Skin of body (tissue), 2 donors: Measurements from ENCODE around the gene LAMA1. TPM values are rescaled to one million over a fixed set of nuclear protein-coding genes. Genes with fewer than 3 reads are reported as not detected.

Source experiments
- DNase-seq: peaks from one replicate; lab custom pipeline; 2025; lab: John Stamatoyannopoulos, UW
- total RNA-seq: library from RNA; depleted of rRNA; stranded (reverse); fragments of >200 nt; gene quantifications from one replicate; pipeline ENCODE4 v1.2.3, GENCODE V29; 2014

Gene LAMA1
- total RNA-seq, 1 donor from 2014 or later: 2.4 TPM

DNA sequence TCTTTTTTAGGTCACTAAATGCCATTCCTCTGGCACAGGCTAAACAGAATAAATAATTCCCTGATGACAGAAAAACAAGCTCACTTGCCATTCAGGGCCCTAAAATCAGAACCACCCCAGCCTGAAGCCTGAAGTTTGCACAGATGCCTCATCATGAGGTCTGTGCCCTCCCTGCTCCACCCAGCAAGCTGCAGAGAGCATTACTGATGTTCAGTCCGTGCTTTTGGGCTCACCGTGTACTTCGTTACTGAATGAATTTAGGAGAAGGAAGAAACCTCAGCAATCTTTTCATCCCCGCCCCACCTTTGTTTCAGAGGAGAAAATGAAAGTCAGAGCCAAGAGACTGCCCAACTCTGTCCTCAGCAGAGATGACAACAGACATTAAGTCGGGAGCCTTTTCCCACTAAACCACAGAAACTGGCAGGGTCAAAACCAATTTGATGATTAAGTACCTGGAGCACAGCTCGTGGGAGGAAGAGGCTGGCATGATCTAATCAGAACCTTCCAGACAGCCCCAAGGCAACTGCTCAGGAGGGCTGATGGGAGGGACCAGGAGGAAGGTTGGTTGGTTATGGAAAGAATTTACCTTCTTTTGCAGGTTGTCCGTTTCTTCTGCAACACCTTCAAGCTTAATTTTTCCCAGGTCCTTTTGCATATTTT is 122.7 kb downstream of the LAMA1 start:
- no peak for DNase-seq

GRCh38 chr18:6994056-6994770 is 123.4 kb downstream of the LAMA1 start:
- DNase-seq: peak; percentile 3

DNA sequence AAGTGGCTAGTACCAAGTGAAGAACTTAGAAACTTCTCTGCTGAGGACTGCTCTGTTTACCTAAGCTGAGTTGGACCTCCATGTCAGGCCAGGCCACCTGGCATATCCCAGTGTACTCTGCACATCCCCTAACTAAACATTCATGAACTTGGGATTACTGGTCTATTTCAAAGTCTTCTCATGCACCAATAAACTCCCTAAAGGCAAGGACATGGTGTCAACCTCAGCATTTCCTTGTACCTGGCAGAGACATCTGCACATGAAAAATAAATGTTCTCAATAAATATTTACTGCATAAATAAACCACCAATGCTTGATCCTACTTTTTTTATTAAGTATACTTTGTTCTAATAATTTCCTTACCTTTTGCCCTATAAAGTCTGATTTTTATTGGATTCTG is 124.8 kb downstream of the LAMA1 start:
- DNase-seq: no peak

DNA sequence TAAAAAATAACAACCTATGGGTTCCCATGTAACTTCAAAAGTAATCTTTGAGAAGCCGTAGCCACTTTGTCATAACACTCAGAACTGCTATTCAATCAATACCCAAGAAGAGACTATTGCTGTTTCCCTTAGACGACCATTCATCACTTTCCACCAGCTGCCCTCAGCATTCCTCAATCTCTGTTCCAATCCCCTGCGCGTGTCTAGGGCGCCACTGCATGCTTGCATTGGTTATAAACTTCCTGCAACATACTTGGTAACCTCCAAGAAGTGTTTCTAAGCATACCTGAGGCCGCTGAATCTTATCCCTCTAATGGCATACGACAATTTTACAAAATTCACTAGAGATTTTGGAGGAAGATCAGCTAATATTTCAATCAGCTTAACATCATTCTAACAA is 134.2 kb downstream of the LAMA1 start:
- DNase-seq: no peak

- DNase-seq: no peak
Measured at GRCh38 chr18:6982398-6982797, 135.2 kb downstream of the LAMA1 start.

GRCh38 chr18:6980363-6980762 is 137.2 kb downstream of the LAMA1 start:
- DNase-seq: no peak

- no peak for DNase-seq
Measured at GRCh38 chr18:6979954-6980353, 137.6 kb downstream of the LAMA1 start.

DNA sequence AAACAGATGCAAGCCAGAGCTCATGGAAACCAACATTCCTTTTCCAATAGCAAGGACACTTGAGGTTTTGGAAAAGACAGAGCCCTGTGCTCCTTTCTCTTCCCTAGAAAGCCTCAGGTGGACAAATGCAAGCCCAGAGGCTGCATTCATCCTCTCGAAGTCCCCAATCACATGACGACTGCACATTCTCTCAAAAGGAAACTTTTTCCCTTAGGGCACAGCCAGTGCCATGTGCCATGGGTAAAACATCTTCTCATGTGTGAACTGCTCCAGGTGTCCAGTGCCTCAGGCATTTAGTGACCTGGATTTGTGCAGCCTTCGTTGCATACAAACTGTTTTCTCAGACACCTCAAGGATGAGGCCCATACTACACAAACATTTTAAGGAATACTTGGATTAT is 140.7 kb downstream of the LAMA1 start:
- no peak for DNase-seq

- DNase-seq: no peak
Measured at GRCh38 chr18:6975084-6975483, 142.5 kb downstream of the LAMA1 start.

GRCh38 chr18:6971823-6972478 is 145.6 kb downstream of the LAMA1 start:
- no peak for DNase-seq

DNA sequence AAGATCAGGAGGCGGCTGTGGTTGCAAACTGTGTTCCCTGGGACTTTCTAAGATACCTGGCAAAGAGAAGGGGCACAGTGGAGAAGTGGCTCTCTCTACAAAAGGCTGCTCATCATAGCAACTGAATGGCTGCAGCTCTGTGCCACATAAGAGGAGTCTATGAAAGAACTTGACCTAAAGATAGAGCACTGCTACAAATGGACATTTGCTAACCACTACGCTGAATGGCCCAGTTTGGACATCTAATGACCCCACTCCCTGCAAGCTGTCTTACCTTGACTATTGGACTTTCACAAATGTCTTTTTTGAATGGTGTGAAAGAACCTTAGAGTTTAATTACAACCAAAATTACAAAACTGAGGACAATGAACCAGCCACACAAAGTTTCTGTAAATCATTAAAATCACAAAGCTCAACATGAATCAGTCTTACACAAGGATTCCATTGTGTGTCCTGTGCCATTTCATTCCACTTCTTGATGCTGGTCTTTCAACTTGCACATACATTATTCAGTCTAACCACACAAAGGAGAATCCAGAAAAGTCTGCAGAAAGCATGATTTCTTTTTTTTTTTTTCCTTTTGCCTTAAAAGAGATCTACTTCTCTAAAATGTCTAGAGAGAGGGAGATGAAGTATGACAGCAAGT is 154.0 kb downstream of the LAMA1 start:
- DNase-seq: no peak

DNA sequence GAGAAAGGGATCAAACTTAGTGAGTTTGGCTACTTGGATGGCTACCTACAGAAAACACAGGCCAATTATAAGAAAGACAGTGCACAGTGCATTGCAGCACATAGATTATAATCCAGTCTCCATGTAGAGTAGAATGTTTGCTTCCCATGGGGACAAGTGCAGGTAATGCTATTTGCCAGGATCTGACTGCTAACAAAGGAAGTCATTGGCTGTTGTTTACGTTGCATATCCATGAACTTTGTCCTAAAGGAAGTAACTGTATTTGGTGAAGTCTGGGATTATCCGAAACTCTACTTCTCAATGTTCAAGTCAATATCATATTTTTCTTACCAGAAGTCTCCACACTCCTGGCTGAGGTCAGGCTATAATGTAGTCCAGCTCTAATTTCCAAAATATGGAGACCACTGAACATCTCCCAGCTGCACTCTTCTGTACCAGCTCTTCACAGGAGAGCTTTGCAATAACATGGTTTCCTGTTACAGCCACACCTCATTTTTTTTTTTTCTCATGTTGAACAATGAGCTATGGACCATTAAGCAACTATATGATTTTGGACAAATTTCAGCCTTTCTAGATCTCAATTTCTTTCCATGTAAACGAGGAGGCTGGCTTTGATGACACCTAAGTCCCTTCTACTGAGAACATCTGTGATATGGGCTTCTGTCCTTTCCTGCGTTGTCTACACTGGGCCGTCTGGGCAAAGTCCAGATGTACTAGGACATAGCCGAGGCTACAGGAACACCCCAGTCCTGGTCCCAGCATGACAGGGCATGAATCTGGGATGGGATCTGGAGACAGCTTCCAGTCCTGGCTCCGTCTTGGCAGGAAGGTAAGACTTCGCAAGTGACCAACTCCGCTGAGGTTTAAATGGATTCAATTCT is 154.8 kb downstream of the LAMA1 start:
- no peak for DNase-seq

DNA sequence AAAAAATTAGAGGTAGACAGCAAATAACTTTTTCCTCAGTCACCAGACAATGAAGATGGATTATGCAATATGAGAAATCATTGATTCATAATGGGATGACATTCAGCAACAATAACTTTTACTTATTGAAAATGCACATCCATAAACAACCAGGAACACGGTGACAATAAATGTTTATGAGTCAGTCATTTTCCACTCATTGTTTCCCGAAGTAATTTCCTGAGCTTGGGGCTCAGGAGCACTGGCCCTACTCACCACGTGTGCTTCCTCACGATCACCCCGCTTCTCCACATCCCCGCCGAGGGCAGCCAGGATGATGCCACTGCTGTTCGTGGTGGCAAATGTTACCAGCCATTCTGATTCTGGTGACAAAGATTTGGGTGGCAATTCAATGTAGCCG is 156.3 kb downstream of the LAMA1 start:
- DNase-seq: no peak

GRCh38 chr18:6960656-6961055 is 156.9 kb downstream of the LAMA1 start:
- DNase-seq: no peak

- no peak for DNase-seq
Measured at GRCh38 chr18:6960124-6960523, 157.5 kb downstream of the LAMA1 start.

- no peak for DNase-seq
Measured at GRCh38 chr18:6959110-6959509, 158.5 kb downstream of the LAMA1 start.

- no peak for DNase-seq
Measured at GRCh38 chr18:6956999-6957398, 160.6 kb downstream of the LAMA1 start.

DNA sequence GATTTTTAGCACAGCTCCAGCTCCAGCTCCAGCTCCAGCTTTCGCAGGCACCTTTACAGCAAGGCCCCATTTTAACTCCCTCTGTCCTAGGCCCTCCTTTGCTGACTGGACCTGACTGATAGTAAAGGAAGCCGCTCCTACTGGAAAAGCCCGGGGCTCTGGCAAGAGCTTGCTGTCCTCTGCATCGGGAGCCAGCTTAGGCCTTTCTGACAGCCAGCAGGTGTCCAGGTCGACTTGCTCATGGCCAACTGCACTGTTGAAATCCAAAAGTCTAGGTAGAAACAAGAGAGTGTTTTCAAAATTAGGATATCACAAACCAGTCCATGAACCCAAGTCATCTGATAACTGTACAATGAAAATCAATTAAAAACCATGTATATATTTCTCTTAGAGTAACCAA is 161.1 kb downstream of the LAMA1 start:
- DNase-seq: no peak

DNA sequence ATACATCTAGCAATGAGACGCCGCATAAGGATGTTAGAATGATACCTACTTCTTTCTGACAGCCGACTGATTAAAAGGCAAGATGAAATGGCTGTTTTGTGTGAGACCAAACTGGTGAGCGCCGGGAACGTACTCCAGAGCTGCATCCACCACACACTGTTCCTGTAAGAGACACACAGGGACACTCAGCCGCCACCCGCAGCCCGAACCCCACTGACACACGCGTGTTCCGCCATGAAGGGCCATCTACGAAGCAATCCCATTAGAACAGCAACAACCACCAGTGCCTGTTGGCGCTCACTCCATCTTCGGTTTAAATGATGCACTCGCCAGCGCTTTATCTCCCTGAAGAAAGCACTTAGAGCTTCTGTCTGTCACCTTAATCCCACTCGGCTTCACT is 162.3 kb downstream of the LAMA1 start:
- no peak for DNase-seq

- DNase-seq: no peak
Measured at GRCh38 chr18:6954501-6954900, 163.1 kb downstream of the LAMA1 start.
